SH-SY5Y (cell line): ENCODE data around the gene MOK.

Source experiments
- GATA2 ChIP-seq: IDR thresholded peaks from 2 replicates; pipeline ENCODE4 v1.6.1; 2011; ENCODE audit warnings: mild to moderate bottlenecking, low read depth, low read length
- GATA3 ChIP-seq: IDR thresholded peaks from 2 replicates; pipeline ENCODE4 v1.6.1; 2011; ENCODE audit warnings: low read depth, mild to moderate bottlenecking, low read length, moderate library complexity

- no peak for TF ChIP-seq GATA2
- TF ChIP-seq GATA3, result no peak
These were observed 21.6 kb upstream of the MOK start for GRCh38 chr14:102326583-102326982.
